CD4-positive, alpha-beta T cell treated with Interleukin-17A for 4 hours (primary cell): ENCODE data around the gene GRIN3B.
A peak's percentile ranks its signal among the peaks of the same experiment; 100 is the strongest.

Experiments
- DNase-seq: peaks from one replicate; pipeline ENCODE4 v3.0.0-alpha.2; 2020; ENCODE audit warnings: mixed read lengths

Gene GRIN3B

DNA sequence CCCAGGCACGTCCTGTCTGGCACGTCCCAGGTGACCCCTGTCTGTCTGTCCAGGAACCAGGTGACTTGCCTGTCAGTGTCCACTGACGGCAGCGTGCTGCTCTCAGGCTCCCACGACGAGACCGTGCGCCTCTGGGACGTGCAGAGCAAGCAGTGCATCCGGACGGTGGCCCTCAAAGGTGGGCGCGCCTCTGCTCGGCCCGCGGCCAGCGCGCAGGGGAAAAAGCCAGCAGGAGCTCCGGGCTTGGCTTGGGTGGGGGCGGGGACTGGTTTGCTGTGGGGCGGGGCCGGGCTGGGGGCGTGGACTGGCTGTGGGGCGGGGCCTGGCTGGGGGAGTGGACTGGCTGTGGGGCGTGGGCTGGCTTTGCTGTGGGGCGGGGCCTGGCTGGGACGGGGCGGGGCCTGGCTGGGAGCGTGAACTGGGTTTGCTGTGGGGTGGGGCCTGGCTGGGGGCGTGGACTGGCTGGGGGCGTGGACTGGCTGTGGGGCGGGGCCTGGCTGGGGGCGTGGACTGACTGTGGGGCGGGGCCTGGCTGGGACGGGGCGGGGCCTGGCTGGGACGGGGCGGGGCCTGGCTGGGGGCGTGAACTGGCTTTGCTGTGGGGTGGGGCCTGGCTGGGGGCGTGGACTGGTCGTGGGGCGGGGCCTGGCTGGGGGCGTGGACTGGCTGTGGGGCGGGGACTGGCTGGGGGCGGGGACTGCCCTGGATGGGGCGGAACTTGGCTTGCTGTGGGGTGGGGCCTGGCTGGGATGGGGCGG is 8.9 kb upstream of the GRIN3B start:
- peak; percentile 19 for DNase-seq

- no peak for DNase-seq
These were observed 8.1 kb upstream of the GRIN3B start for GRCh38 chr19:991932-992669.

- no peak for DNase-seq
These were observed 7.6 kb upstream of the GRIN3B start for GRCh38 chr19:992670-993055.

GRCh38 chr19:993361-993830 is 6.8 kb upstream of the GRIN3B start:
- no peak for DNase-seq

- DNase-seq = no peak
These were observed 6.3 kb upstream of the GRIN3B start for GRCh38 chr19:993831-994393.

DNA sequence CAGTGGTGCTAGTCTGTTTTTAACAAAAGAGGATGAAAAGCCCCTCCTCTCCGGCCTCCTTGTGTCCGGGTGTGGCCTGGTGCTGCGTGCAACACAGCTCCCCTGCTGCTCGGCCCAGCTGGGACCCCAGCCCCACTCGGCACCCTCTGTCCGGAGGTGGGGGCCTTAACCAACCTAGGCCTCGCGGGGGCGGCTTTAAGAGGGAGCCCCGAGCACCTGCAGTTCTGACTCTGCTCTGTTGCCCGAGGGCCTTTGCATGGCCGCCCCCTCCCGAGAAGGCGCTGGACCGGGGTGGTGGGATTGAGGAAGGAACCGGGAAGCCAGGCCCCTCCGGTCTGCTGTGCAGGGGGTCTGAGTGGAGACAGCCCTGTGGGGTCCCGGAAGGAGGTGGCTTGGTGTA is 5.7 kb upstream of the GRIN3B start:
- no peak for DNase-seq

DNA sequence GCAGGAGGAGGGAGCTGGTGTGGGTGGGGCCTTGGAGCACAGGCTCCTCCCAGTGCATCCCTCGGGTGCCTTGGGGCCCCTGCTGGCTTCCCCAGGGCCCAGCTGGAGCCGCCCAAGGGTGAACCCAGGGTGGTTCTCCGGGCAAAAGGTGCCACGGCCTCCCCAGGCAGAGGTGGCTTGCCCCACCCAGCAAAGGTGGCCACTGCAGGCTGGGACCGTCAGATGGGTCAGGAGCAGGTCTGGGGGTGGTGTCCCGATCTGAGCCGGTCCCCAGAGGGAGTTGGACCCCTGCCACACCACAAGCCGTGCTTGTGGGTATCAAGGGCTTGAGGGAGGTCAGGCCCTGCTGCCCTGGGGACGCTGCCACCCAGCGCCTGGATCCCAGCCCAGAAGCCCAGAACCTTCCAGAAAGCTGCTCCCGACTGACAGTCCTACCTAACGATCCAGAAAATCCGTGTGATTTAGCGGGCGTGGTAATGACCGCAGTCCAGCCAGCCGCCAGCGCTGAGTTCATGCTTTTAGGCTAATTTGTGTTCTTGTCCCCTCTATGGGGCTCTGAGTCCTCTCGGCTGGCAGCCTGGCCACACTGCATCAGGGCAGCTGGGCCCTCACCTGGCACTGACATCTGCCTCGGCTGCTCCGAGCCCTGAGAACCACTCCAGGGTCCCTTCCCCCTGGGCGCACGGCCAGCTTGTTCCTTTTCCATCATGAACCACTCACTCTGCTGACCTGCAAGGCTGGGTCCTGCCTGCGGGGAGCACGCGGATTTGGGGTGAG is 5.0 kb upstream of the GRIN3B start:
- DNase-seq = no peak

DNA sequence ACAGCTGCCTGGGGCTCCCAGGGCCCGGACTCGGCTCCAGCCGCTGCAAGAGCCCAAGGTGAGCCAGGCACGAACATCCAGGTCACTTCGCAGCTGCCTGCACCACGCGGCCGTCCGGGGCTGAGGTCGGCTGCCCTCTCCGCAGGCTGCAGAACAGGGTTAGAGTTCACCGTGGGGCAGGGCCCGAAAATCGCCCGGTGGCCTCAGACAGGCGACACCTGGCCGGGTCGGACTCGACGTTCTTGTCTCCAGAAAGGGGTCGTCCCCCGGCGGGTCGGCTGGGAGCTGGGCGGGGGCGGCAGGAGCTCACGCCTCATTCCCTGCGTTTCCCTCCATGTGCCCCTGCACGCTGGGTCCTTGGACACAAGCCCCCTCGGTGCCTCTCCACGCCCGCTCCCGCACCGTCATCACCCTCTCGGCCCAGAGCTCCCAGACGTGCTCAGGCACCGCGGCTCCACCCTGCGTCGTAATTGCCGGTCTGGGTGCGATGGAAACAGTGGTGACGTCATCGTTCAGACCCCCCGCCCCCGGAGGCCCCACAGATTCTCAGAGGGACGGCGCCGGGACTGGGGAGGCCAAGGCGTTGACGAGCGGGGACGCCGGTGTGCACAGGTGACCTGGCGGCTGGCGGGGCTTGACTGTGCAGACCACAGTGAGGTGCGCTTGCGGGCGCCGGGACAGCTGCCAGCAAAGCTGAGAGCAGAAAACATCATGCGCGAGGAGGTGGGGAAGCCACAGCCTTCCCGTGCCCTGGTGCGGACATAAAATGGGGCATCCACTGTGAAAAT is 4.0 kb upstream of the GRIN3B start:
- DNase-seq = peak; percentile 78

DNA sequence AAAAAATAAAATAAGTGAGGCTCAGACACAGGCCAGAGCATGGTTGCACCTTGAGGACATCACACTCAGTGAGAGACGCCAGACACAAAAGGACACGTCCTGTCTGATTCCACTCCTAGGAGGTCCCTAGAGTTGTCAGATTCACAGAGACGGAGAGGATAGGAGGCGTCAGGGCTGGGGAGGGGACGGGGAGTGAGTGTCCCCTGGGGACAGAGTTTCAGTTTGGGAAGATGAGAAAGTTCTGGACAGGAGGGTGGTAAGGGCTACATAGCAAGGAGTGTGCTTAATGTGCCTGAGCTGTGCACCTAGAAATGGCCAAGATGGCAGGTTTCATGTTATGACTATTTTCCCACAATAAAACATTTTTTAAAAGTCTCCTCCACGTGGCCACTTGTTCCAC is 2.2 kb upstream of the GRIN3B start:
- DNase-seq = no peak

- DNase-seq = no peak
These were observed 870 bp upstream of the GRIN3B start for GRCh38 chr19:999379-999719.

GRCh38 chr19:1000591-1001537 is 645 bp downstream of the GRIN3B start:
- no peak for DNase-seq

DNA sequence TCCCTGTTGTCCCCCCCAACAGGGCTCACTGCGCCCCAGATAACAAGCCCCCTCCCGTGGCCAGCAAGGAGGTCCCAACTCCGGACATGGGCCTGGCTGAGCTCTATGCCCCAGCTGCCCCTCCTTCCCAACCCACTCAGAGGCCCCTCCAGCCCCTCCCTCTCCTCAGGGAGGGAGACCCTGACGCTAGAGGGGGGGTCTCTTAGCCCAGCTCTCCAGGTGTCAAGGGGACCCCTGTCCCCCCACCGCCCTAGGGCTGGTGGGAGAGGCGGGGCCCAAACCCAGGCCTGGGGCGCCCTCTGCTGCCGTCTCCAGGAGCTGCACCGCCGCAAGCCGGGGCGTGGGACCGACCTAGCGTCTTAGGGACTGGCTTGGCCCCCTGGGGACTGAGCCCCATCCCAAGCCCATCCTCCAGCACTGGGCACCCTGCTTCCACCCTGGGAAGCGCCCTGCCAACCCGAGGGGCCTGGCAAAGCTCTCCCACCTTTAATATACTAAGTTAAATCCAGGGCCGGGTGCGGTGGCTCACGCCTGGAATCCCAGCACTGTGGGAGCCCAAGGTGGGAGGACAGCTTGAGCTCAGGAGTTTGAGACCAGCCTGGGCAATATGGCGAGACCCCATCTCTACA is 1.4 kb downstream of the GRIN3B start:
- DNase-seq = peak; percentile 80

DNA sequence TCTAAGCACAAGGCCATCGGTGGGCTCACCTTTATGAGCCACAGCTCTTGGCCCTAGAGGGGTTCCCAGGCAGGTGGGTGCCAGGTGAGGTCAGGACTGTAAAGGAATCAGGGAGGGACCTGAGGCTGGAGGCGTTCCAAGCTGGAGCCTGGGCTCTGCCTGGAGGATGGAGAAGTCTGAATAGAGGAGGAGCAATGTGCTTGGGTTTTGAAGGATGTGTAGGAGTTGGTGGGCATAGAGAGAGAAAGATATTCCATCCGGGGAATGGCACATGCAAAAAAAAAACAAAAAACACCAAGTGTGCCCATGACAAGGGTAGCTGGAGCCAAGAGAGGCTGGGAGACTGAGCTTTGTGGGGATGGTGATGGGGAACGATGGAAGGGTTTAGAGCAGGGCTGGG is 2.4 kb downstream of the GRIN3B start:
- no peak for DNase-seq

GRCh38 chr19:1003283-1003682 is 3.1 kb downstream of the GRIN3B start:
- DNase-seq = no peak

GRCh38 chr19:1004204-1004802 is 4.1 kb downstream of the GRIN3B start:
- no peak for DNase-seq

DNA sequence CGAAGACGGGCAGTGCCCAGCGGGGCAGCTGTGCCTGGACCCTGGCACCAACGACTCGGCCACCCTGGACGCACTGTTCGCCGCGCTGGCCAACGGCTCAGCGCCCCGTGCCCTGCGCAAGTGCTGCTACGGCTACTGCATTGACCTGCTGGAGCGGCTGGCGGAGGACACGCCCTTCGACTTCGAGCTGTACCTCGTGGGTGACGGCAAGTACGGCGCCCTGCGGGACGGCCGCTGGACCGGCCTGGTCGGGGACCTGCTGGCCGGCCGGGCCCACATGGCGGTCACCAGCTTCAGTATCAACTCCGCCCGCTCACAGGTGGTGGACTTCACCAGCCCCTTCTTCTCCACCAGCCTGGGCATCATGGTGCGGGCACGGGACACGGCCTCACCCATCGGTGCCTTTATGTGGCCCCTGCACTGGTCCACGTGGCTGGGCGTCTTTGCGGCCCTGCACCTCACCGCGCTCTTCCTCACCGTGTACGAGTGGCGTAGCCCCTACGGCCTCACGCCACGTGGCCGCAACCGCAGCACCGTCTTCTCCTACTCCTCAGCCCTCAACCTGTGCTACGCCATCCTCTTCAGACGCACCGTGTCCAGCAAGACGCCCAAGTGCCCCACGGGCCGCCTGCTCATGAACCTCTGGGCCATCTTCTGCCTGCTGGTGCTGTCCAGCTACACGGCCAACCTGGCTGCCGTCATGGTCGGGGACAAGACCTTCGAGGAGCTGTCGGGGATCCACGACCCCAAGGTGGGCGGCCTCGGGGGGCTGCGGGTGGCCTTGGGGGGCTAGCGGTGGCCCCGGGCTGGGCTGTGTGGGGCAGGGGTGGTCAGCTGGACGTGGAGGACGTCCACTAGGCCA is 4.8 kb downstream of the GRIN3B start:
- no peak for DNase-seq

GRCh38 chr19:1006711-1007398 is 6.6 kb downstream of the GRIN3B start:
- DNase-seq = no peak

GRCh38 chr19:1007399-1008251 is 7.4 kb downstream of the GRIN3B start:
- no peak for DNase-seq
